Heart right ventricle (tissue), 16 donors: Measurements from ENCODE around the gene GSN. TPM values are rescaled to one million over a fixed set of nuclear protein-coding genes. Genes with fewer than 3 reads are reported as not detected.

ENCODE experiments used
- ATAC-seq, 8 donors: fragments of 200-7000 bp; cut with Tn5 transposase; one replicate each; pipeline ENCODE4 v1.9.1; 2020; ENCODE audit warnings: mild to moderate bottlenecking in 8 of 8, moderate library complexity in 8 of 8, moderate number of reproducible peaks in 1 of 8
- DNase-seq, 2 donors: peaks; one replicate each; pipeline ENCODE4 v3.0.0-alpha.2; 2020
- H3K27ac ChIP-seq, 10 donors: fragments of 200-600 bp; sonication (generic) in 2 of 10; one replicate each; pipeline versions ENCODE4 v1.5.0 to v1.8.0; 2020 to 2022; ENCODE audit warnings: mild to moderate bottlenecking in 3 of 10
- H3K27me3 ChIP-seq, 7 donors: fragments of 200-600 bp; one replicate each; pipeline ENCODE4 v1.8.0; 2021 to 2022; ENCODE audit warnings: mild to moderate bottlenecking in 2 of 7
- H3K36me3 ChIP-seq, 9 donors: fragments of 200-600 bp; sonication (generic) in 1 of 9; one replicate each; pipeline versions ENCODE4 v1.5.0 to v1.8.0; 2020 to 2022; ENCODE audit warnings: mild to moderate bottlenecking in 2 of 9
- H3K4me1 ChIP-seq, 9 donors: fragments of 200-600 bp; sonication (generic) in 1 of 9; one replicate each; pipeline versions ENCODE4 v1.5.0 to v1.8.0; 2020 to 2022; ENCODE audit warnings: mild to moderate bottlenecking in 4 of 9
- H3K4me3 ChIP-seq, 10 donors: fragments of 200-600 bp; sonication (generic) in 2 of 10; one replicate each; pipeline versions ENCODE4 v1.5.0 to v1.8.0; 2020 to 2022; ENCODE audit warnings: mild to moderate bottlenecking in 7 of 10, moderate library complexity in 2 of 10
- H3K9me3 ChIP-seq, 11 donors: fragments of 200-600 bp in 10 of 11; sonication (generic) in 2 of 11; one replicate each; pipeline versions ENCODE4 v1.5.0 to v1.8.0; 2013 to 2022; ENCODE audit warnings: mild to moderate bottlenecking in 2 of 11, control low read depth in 1 of 11, moderate library complexity in 1 of 11
- CTCF ChIP-seq, 9 donors: fragments of 200-600 bp; sonication (generic) in 2 of 9; IDR thresholded peaks; one replicate each; pipeline versions ENCODE4 v1.5.0 to v1.8.0; 2021 to 2022; ENCODE audit warnings: antibody characterized with exemption in 9 of 9, mild to moderate bottlenecking in 5 of 9, moderate library complexity in 1 of 9
- whole genome bisulfite sequencing, 2 donors: extraction: QIAGEN DNeasy Blood & Tissue Kit; methylation state at CpG; one replicate each; pipeline ENCODE4 v1.1.7; 2013; ENCODE audit warnings: inconsistent platforms in 1 of 2; 5-methylcytosine and 5-hydroxymethylcytosine counted together
- intact Hi-C, 10 donors: fragments of 100-400 bp; cut with DNase I; formaldehyde crosslinking; loops; one replicate each; pipeline versions ENCODE4 v1.11.1 to v1.14.2; 2022
- polyA plus RNA-seq, 2 donors: library from polyadenylated mRNA; stranded (reverse); fragments of 200-250 nt; gene quantifications; one replicate each; pipeline ENCODE4 v1.2.3, GENCODE V29; 2013
- total RNA-seq, 10 donors: library from RNA; stranded (reverse); fragmentation: NEBNext Ultra II Directional in 3 of 10; extraction: Animal tissue kit (Norgen Biotek cat#: 25700) in 3 of 10; gene quantifications; one replicate each; pipeline versions ENCODE4 v1.2.1 to v1.2.4, GENCODE V29; 2021 to 2023
- donor health status: Arrhythmogenic right ventricular cardiomyopathy.
- donor health status: ischemic (EF 13 %, LVEDD 7.1; RV severe dilation, severe dysfunction).
- donor health status: healthy with polysubstance abuse.
- donor health status: DM: no; HTN: yes; CAD: no.
- donor health status: DM: no; HTN: no; CAD: no.
- donor health status: ischemic (EF 25% LVEDD 6.9; RV normal size, moderate dysfunction).
- donor health status: ischemic (EF 25% LVEDD 5.7; RV mildly dilated, moderate dysfunction).
- donor health status: healthy.
- donor health status: DM: yes; HTN: yes; CAD: no.
- donor health status: Ischemic cardiomyopathy.
- donor health status: ischemic (EF 35%, LVEDD 5.7; RV mildly dilated, moderate dysfunction).
- donor health status: nonischemic (EF 11% LVEDD 7.7; RV severe dilation, severe dysfunction).
- donor health status: DM: yes; HTN: yes; CAD: no.
- donor health status: PGD.
- donor health status: ischemic (EF 29% LVEDD 5.4; RV normal size, mild dysfunction).
- donor health status: nonischemic (EF 23%, LVEDD 6.1; RV moderate dilation, normal function).

Gene GSN
- total and polyA plus RNA-seq, 12 donors = 360 to 861 (median 668) TPM

- no peaks in the 10 kb centered on the region for H3K9me3 ChIP-seq
- H3K4me3 ChIP-seq = no peak overlapping the region
- H3K27ac ChIP-seq = peak overlapping the region in 9 of 10 donors; percentile 93 to 100 (median 98)
- peaks cover 0 to 4% (median 0%) of the 10 kb centered on the region in 9 donors for H3K36me3 ChIP-seq
- WGBS, 2 donors = 81 to 85% methylated on average over 11 of the region's 11 CpGs
- intact Hi-C loops = loop anchor here in 7 of 10 donors (2.0 to 10.0 kb wide), 8 partner anchors 32 to 97 kb away; partner anchors contain the start of genes STOM (in 2 of the 7) and RAB14 (in 1 of the 7)
- no peaks in the 10 kb centered on the region for H3K27me3 ChIP-seq
- peaks cover 49 to 95% (median 87%) of the 10 kb centered on the region in 9 donors for H3K4me1 ChIP-seq
- ATAC-seq (no peak), DNase-seq (no peak)
- TF ChIP-seq CTCF (IDR thresholded peaks at IDR 0.05) = no peak
These were observed 11.9 kb downstream of the GSN start for GRCh38 chr9:121279776-121280388.

GRCh38 chr9:121280715-121281613, 13.0 kb downstream of the GSN start:
- DNase-seq (no peak), ATAC-seq (no peak)
- 59% methylated on average over 11 of the region's 11 CpGs for WGBS, 2 donors
- Histone ChIP-seq H3K9me3 (no peaks in the 10 kb centered on the region), H3K27me3 (no peaks in the 10 kb centered on the region), H3K4me3 (peak overlapping the region in 2 of 10 donors; percentile 9 to 15), H3K27ac (peak overlapping the region; percentile 93 to 100 (median 98)), H3K36me3 (peaks cover 0 to 4% (median 0%) of the 10 kb centered on the region in 9 donors), H3K4me1 (peaks cover 59 to 97% (median 90%) of the 10 kb centered on the region in 9 donors)
- no peak for TF ChIP-seq CTCF (IDR thresholded peaks at IDR 0.05)
- intact Hi-C loops = loop anchor here in 5 of 10 donors (5.0 kb wide), 3 partner anchors 36 to 91 kb away; partner anchors contain the start of gene STOM (in 1 of the 5)

- H3K36me3 ChIP-seq = peaks cover 0 to 4% (median 0%) of the 10 kb centered on the region in 9 donors
- WGBS, 2 donors = 30 to 35% methylated on average over 10 of the region's 10 CpGs
- peak overlapping the region; percentile 93 to 100 (median 98) for H3K27ac ChIP-seq
- peak overlapping the region in 3 of 10 donors; percentile 9 to 15 (median 13) for H3K4me3 ChIP-seq
- peak; percentile 34 to 71 (median 62) for ATAC-seq
- TF ChIP-seq CTCF (IDR thresholded peaks at IDR 0.05) = no peak
- DNase-seq = peak; percentile 90
- H3K27me3 ChIP-seq = no peaks in the 10 kb centered on the region
- no peaks in the 10 kb centered on the region for H3K9me3 ChIP-seq
- intact Hi-C loops = loop anchor here in 5 of 10 donors (2.0 to 5.0 kb wide), 4 partner anchors 17 to 91 kb away; partner anchors contain the start of gene STOM (in 1 of the 5)
- H3K4me1 ChIP-seq = peaks cover 65 to 100% (median 94%) of the 10 kb centered on the region in 9 donors
These were observed 13.8 kb downstream of the GSN start for GRCh38 chr9:121281614-121282276.
